HG02759 (cell line): ENCODE results near the gene MARVELD1.

ENCODE experiments used
- ATAC-seq: cut with Tn5 transposase; IDR thresholded peaks from one replicate; pipeline ENCODE4 v1.9.1; 2021; ENCODE audit warnings: mild to moderate bottlenecking, moderate library complexity; ENCODE audit not compliant: unreplicated experiment

The MARVELD1 gene

DNA sequence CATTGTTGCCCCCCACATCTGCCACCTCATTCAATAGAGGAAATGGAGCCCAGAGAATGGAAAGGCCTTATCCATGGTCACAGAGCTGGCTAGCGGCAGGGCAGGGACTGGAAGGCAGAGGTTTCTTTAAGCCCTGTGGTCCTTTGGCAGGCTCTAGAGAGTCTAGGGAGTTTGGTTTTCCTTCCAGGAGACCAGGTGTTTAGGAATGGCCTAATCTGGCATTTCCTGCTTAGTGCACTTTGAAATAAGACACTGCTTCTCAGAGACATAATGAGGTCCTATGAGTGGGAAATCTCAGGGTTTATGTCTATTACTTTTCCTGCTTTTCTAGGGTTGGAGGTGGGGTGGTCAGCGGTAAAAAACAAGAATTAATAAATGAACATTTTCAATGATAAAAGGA, 6.1 kb downstream of the MARVELD1 start:
- ATAC-seq: no peak

DNA sequence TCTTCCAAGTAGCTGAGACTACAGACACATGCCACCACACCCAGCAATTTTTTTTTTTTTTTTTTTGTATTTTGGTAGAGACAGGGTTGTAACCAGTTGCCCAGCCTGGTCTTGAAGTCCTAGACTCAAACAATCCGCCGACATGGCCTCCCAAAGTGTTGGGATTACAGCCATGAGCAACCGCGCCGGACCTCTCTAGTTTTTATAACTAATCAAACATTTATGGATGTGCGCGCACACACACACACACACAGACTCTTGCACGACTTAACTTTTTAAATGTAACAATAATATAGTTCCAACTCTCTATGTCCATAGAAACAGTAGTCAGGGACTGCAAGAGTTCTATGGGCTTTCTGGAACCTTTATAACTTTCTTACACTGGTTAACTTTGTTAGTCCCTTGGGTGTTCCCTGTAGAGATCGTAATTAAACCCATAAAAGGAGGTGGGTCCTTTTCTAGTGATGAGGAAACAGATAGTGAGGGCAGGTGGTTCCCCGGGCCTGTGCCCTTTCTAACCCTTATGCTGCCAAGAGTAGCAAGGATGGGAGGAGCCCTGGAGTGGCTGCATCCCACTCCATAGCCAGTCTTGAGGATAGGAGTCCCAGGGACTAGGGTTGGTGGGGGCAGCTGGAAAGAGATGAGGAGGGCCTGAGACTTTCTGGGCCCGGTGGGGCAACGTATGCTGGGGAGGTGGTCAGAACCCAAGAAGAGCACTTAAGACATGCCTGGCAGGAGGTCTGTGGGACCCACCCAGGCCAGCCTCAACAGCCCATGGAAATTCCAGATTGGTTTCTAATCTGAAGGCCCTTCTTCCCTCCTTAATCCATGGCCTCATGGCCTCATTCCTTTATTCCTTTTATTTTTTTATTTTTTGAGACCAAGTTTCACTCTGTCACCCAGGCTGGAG, 8.6 kb downstream of the MARVELD1 start:
- ATAC-seq: no peak

DNA sequence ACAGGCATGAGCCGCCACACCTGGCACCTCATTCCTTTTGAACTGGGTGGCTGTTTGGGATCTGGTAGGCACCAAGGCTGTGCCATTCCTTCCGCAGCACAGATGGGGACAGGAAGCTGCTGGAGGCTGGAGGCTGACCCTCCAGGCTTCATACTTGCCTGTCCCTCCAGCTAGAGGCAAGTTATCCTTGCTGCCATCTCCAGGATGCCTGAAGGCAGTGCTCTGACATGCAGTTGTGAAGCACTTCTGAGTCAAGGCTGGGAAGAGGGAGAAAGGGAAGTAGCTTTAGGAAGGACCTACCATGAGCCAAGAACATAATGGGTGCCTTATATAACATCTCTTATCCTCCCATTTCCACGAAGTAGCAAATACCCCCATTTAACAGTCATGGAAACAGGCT, 9.5 kb downstream of the MARVELD1 start:
- ATAC-seq: no peak

DNA sequence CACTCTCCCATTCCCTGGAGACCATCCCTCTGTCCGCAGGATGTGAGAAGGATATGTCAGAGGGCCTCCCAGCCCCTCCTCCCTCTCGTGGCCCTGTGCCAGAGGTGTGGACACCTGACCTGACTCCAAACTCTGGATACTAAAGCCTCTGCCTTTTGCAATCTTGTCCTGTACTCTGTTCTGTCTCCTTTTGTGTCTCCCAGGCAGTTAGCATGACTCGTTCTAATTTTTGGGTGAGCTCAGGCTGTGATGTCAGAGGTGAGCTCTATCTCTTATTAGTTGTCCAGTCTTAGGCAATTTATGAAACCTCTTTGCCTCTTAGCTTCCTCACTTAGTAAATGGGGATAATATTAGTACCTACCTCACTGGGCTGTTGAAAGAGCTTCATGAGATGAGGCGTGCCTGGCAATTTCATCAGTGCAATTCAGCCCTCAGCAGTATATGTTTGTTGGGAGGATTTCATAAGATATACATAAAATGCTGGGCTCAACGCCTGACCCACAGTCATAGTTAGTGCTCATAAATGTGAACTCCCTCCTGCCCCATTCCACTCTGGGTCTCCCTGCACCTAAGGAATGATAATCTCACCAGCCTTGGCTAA, 10.9 kb downstream of the MARVELD1 start:
- no peak for ATAC-seq

DNA sequence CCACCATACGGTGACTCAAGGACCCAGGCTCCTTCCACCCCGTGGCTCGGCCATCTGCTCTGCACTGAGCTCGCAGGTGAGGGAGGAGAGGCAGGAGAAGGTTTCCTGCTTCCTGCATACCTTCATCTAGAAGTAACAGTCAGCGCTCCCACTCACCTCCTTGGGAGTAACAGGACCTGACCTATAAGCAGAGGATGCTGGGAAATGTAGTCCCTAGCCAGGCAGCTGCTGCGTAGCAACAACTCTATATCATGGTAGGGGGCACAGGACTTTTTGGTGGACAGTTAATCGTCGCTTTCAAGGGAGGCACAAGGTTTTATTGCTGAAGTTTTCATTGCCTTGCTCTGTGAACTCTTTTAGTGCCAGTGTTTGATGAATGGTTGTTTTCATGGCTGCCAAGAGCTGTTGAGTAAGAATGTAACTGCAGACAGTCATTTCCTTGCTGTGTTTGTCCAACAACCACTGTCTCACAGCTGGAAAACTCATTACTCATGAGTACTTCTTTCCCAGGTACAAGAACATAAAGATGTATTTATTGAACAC, 13.2 kb downstream of the MARVELD1 start:
- no peak for ATAC-seq

DNA sequence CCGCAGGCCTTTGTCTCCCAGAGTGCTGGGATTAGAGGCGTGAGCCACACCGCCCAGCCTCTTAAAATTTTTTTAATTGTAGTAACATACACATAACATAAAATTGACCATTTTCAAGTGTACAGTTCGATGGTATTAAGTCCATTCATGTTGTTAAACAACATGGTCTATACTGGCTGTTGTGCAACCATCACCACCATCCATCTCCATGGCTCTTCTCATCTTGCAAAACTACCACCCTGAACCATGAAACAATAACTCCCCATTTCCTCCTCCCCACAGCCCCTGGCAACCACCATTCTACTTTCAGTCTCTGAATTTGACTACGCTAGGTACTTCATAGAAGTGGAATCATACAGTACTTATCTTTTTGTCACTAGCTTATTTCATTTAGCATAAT, 15.5 kb downstream of the MARVELD1 start:
- no peak for ATAC-seq

DNA sequence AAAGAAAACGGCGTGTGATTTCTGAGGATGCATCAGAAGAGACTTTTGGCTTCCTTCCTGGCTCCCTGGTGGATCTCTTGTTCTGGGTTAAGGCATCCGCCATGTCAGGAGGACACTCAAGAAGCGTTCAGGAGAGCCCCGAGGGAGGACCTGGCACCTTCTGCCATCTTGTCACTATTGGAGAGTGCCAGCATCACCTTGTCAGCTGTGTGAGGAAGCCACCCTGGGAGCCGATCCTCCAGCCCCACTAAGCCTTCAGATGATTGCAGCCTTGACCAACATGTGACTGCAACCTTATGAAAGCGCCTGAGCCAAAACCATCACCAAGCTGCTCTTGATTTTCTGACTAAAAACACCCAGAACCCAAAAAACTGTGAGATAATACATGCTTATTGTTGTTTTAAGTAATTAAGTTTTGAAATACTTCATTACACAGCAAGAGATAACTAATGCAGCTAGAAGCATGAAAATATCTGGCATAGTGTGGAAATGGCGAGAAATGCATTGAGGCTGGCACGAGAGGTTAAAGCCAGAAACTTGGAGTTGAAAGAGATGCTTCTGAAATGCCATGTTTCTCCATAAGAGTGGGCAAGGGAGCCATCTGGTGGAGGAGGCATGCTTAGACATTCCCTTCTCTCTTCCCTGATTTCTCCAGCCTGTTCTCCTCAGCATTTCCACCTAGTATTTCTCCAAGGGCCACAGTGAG, 18.0 kb downstream of the MARVELD1 start:
- no peak for ATAC-seq

DNA sequence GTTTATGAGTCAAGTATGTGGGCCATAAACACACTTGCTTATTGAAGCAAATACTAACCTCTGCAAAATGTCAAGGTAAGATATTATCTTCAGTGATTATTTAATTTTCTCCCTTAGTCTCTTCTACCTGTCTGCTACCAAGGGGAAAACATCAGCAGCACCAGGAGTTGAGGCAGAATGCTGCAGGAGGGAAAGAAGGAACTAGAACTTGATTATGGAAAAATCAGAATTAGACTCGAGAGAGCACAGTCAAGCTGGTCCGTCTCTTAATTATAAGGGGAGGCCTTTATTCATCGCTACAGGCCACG, 18.5 kb downstream of the MARVELD1 start:
- ATAC-seq: no peak

DNA sequence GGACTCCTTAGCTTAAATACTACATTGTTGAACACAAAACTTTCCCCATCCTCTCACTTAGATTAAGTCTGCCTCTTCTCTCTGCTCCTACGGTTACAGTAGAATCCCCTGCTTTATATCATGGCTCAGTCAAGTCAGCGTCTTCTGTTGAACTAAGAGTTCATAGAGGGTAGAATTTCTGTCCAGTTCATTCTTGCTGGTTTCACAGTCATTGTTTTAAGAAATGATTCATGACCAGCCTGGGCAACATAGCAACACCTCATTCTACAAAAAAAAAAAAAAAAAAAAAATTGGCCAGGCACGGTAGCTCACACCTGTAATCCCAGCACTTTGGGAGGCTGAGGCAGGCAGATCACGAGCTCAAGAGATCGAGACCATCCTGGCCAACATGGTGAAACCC, 19.7 kb downstream of the MARVELD1 start:
- ATAC-seq: no peak

DNA sequence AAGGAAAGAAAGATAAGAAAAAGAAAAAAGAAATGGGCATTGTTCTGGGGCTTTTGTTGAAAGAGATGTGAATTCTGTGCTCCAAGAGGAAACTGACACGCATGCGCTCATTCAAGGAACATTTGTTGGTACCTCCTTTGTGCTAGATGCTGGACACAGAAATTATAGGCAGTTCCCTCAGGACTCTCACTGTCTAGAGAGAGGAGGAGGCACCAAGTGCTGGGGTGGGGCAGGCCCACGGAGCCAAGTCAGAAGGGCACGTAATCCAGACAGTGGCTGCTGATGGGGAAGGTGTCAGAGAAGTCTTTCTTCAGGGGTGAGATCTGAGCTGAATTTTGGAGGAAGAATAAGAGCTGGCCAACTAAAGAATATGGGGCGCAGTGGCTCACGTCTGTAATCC, 20.5 kb downstream of the MARVELD1 start:
- no peak for ATAC-seq

DNA sequence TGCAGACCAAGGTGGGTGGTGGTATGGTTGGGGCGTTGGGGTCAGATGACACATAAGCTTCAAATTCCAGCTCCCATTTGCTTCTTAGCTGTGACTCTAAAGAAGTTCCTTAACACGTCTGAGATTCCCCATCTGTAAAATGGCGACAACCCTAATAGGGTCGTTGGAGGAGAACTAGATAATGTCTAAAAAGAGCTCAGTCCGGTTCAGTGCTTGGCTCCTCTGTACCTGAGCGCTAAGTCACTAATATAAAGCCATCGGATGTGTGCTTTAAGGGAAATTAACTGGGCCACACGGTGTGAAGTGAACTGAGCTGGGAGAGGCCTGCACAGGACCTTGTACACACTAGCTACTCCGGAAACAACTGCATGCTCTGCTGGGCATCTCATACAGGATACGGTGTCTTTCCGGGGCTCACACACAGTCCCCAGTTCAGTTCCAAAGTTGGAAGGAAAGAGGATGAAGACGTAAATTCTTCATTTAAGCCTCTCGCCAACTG, 22.9 kb downstream of the MARVELD1 start:
- ATAC-seq: no peak

DNA sequence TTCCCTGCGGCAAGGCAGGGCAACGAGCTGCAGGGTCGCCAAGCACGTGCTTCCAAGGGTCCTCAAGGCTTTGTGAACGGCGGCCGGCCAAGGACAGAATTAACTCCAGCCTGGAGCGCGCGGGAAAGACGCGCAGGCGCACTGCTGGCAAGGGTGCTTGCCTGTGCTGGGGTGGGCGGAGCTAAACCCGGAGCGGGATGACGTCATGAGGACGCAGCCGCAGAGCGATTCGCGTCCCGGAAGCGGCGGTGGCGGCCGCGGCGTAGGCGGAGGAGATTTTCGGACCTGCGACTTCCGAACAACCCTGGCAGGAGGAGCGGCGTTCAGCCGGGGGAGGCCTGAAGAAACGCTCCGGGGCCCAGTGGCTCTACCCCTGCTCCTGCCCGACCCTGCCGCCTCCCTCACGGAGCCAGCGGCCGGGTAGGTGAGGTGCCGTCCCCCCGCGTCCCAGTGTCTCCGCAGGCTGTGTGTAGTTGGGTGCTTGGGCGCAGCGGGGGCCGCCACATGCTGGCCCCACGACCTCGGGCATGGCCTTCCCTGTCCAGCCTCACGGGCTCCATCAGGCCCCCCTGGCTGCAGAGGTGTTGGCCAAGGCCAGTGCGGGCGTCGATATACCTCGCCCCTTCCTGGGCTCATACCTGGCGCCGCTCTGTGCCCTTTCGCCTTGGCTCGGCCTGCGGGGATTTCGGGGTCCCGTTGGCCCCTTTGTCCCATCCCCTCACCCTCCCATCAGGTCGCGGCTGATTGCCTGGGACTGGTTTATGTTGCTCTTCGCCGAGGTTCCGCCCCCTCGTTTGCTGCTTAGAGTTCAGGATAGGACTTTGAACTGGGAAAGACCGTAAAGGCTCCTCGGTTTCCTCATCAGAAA, 23.6 kb downstream of the MARVELD1 start, which contains the start of gene ZFYVE27:
Gene ZFYVE27, plus strand, starts transcription at position 227 of the 868 bp plus-strand sequence. CDS start 1,350 bp downstream, outside the sequence.
- peak; percentile 86 for ATAC-seq

DNA sequence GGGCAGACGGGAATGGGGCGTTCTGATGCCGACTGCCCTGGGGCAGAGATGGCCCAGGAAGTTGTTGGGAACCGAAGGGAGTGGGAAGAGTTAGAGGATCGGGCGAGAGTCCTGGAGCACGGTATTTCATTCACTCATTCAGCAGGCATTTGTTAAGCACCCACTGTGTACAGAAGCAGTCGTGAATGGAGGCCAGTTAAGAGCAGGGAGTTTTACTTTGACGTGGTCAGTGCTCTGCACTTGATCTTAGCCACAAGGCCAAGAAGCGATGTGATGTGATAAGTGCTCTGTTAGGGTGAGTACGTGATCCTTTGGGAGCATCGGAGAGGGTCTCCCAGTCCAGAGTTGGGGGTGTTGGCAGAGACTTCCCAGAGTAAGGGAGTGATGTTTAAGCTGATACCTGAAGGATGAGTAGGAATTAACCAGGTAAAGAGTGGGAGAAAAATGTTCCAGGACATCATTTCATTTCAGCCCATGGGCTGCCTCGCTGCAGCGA, 24.3 kb downstream of the MARVELD1 start:
- peak; percentile 10 for ATAC-seq

DNA sequence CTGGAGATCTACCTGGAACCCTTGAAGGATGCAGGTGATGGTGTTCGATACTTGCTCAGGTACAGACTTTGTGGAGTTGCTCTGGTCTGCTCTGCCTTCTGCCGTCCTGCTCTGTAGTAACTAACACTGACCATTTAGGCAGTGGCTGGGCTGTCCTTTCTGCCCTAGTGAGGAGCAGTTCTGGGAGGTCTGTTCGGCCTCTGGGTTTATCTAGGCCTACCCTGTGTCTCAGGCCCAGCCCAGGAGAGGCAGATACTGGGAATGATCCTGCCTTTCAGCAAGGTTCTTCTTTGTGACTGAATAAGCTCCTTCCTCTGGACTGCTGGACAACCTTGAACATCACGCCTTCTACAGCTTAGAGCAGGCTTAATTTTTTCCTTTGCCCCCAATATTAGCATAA, 25.1 kb downstream of the MARVELD1 start:
- no peak for ATAC-seq

DNA sequence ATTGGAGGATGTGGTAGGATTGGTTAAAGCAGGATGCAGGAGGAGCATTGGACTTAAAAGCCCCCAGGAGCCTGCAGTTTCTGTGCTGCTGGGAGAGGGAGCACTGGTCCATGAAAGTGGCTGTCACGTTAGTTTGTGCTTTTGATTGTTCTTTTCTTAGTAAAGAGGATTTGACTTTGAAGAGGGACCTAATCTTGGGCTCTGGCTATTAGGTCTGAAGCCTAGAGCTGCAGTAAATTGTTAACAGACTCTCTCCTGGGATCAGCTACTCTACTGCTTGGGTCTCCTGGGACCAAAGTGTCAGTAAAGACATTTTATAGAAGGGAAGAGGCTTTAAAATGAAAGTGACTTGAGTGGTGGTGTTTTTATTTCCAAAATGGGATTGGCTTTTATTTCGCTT, 27.1 kb downstream of the MARVELD1 start:
- ATAC-seq: no peak

DNA sequence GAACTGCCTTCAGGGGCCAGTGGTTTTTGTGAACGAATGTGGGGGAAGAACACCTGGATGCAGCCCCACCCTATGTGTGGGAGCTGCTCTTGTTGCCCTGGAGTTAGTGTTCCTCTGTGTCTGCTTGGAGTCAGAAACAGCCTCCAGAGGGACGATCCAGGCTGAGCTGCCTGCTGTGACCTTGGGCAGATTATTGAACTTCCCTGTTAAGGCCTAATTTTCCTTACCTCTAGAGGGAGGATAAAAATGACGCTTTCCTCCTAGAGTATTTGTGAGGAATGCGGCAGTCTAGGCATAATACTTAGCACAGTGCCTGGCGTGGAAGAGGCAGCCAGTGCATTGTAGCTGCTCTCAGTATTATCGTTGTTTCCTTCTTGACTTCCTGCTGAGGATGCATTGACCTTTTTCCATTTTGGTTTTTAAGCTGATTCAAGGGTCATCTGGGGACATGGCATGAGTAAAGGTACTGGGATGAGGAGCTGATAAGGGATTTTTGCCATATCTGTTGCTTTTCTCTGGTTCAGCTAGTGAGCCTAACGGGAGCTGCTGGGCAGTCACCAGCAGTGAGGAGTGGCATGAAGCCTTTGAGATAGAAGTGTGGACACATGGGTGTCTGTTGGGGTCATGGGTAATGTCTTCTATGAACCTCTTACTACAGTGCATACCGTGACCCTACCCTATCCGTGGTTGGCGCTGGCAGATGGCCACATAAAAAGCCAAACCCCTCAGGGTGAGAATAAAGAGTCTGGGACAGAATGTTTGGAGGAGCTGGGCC, 29.8 kb downstream of the MARVELD1 start:
- ATAC-seq: no peak

DNA sequence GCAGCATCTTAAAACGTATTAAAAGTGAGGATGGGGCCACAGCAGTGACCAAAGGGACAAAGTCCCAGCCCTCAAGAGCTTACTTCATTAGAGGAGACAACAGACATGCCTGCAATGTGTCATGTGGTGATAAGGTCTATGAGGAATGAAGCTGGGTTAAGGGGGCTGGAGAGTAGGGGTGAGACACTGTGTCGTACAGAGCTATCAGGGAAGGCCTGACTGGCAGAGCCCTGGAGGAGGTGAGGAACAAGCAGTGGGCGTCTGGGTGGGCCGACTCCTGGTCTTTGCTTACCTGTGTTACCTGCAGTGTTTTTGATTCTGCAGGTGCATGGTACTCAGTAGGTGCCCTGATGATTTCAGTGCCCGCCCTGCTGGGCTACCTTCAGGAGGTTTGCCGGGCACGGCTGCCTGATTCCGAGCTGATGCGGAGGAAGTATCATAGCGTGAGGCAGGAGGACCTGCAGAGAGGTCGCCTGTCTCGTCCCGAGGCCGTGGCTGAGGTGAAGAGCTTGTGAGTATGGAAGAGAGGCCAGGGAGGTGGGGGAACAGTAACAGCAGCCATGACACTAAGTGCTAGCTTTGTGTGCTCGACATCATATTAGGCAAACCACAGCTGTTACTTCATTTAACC, 31.0 kb downstream of the MARVELD1 start:
- ATAC-seq: no peak

DNA sequence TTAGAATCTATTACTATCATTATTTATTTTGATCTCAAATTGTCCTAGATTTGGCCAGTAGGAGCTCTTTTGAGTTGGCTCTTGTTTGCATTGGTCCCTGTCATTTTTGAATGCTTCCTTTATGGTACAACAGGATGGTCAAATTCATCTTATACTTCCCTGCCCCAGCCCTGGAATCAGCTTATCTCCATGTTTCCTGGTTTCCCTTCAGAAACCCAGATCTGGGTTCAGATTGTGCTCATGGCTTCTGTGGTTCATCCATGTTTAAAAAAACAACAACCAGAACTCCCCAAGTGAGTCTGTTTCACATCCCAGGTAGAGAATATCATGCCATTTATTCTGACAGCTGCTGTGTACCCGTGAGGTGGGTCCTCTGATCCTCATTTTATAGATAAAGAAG, 34.0 kb downstream of the MARVELD1 start:
- no peak for ATAC-seq

DNA sequence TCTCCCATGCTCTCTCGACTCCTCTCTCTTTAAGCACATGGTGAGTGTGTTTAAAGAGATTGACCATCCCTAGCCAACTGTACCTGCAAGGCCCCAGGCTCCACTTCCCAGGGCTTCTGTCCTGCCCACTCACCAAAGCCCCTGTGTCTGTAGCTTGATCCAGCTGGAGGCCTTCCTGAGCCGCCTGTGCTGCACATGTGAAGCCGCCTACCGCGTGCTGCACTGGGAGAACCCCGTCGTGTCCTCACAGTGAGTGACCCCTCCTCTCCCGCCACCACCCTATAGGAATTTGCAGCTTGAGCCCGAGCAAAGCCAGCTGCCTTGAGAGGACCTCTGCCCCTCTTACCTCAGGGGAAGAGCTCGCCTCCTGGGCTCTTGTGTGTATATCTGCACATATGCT, 34.6 kb downstream of the MARVELD1 start:
- ATAC-seq: no peak
